HEK293 (cell line): ENCODE measurements around the gene ZFAND6.
A peak's percentile ranks its signal among the peaks of the same experiment; 100 is the strongest.

Source experiments
- OVOL3 ChIP-seq: fragments of 450-650 bp; formaldehyde crosslinking; IDR thresholded peaks from 2 replicates; pipeline ENCODE4 v1.5.1; 2016; ENCODE audit warnings: missing biosample characterization, missing genetic modification characterization
- PRDM1 ChIP-seq: fragments of 450-650 bp; formaldehyde crosslinking; IDR thresholded peaks from 2 replicates; pipeline ENCODE4; 2016; ENCODE audit warnings: missing biosample characterization, missing genetic modification characterization
- SCRT2 ChIP-seq: fragments of 450-650 bp; formaldehyde crosslinking; IDR thresholded peaks from 2 replicates; pipeline ENCODE4 v1.5.1; 2016; ENCODE audit warnings: missing biosample characterization, missing genetic modification characterization
- TCF7L2 ChIP-seq: IDR thresholded peaks from 2 replicates; pipeline ENCODE4 v1.6.1; 2011; ENCODE audit warnings: low read depth, mild to moderate bottlenecking, inconsistent platforms, low read length, moderate library complexity, borderline replicate concordance
- ZFP37 ChIP-seq: fragments of 450-650 bp; formaldehyde crosslinking; IDR thresholded peaks from 2 replicates; pipeline ENCODE4 v1.5.1; 2016; ENCODE audit warnings: missing biosample characterization, missing genetic modification characterization
- ZNF133 ChIP-seq: fragments of 450-650 bp; formaldehyde crosslinking; IDR thresholded peaks from 2 replicates; pipeline ENCODE4 v1.5.1; 2016; ENCODE audit warnings: missing biosample characterization, missing genetic modification characterization
- ZNF202 ChIP-seq: fragments of 450-650 bp; formaldehyde crosslinking; IDR thresholded peaks from 2 replicates; pipeline ENCODE4 v1.5.1; 2016; ENCODE audit warnings: missing biosample characterization, missing genetic modification characterization, borderline replicate concordance
- ZNF366 ChIP-seq: fragments of 450-650 bp; formaldehyde crosslinking; conservative IDR thresholded peaks from 2 replicates; pipeline ENCODE4 v1.5.1; 2016; ENCODE audit warnings: missing biosample characterization, missing genetic modification characterization
- ZNF473 ChIP-seq: fragments of 450-650 bp; formaldehyde crosslinking; IDR thresholded peaks from 2 replicates; pipeline ENCODE4 v1.5.1; 2017; ENCODE audit warnings: missing biosample characterization, missing genetic modification characterization
- TF ChIP-seq, protein P1 (sequence below): fragments of 450-650 bp; formaldehyde crosslinking; conservative IDR thresholded peaks from 2 replicates; pipeline ENCODE4 v1.5.1; 2016; ENCODE audit warnings: low read depth, missing biosample characterization, missing genetic modification characterization
- TF ChIP-seq, protein P2 (sequence below): fragments of 450-650 bp; formaldehyde crosslinking; IDR thresholded peaks from 2 replicates; pipeline ENCODE4 v1.5.1; 2016; ENCODE audit warnings: missing biosample characterization, missing genetic modification characterization
- TF ChIP-seq, protein P3 (sequence below): fragments of 450-650 bp; formaldehyde crosslinking; IDR thresholded peaks from 2 replicates; pipeline ENCODE4 v1.5.1; 2016; ENCODE audit warnings: missing biosample characterization, missing genetic modification characterization
- TF ChIP-seq, protein P4 (sequence below): fragments of 450-650 bp; formaldehyde crosslinking; IDR thresholded peaks from 2 replicates; pipeline ENCODE4 v1.5.1; 2016; ENCODE audit warnings: missing biosample characterization, missing genetic modification characterization, borderline replicate concordance
- TF ChIP-seq, protein P5 (sequence below): fragments of 450-650 bp; formaldehyde crosslinking; IDR thresholded peaks from 2 replicates; pipeline ENCODE4 v1.5.1; 2016; ENCODE audit warnings: missing biosample characterization, missing genetic modification characterization
- TF ChIP-seq, protein P6 (sequence below): fragments of 450-650 bp; formaldehyde crosslinking; IDR thresholded peaks from 2 replicates; pipeline ENCODE4 v1.5.1; 2016; ENCODE audit warnings: missing biosample characterization, missing genetic modification characterization
- TF ChIP-seq, protein P7 (sequence below): fragments of 450-650 bp; formaldehyde crosslinking; IDR thresholded peaks from 2 replicates; pipeline ENCODE4 v1.5.1; 2016; ENCODE audit warnings: missing biosample characterization, missing genetic modification characterization

The ZFAND6 gene

DNA sequence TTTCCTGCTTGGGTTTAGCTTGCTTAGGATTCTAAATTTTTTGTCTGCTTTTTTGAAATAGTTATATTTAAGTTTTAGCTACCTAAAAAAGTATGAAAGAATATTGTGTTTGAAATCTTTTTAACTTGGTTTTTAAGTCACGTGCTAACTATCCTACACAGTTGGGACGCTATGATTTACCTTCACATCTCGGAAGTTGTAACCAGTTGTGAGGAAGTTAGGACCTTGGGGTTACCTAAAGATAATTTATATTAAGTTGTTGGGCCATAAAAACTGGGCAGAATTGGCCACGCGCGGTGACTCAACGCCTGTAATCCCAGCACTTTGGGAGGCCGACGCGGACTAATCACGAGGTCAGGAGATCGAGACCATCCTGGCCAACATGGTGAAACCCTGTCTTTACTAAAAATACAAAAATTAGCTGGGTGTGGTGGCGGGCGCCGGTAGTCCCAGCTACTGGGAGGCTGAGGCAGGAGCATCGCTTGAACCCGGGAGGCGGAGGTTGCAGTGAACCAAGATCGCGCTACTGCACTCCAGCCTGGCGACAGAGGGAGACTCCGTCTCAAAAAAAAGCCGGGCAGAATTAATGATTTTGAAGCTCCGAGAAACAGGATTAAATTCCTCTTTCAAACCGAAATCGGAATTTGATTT is 1.0 kb downstream of the ZFAND6 start (continued):
- TF ChIP-seq, protein P1, sequence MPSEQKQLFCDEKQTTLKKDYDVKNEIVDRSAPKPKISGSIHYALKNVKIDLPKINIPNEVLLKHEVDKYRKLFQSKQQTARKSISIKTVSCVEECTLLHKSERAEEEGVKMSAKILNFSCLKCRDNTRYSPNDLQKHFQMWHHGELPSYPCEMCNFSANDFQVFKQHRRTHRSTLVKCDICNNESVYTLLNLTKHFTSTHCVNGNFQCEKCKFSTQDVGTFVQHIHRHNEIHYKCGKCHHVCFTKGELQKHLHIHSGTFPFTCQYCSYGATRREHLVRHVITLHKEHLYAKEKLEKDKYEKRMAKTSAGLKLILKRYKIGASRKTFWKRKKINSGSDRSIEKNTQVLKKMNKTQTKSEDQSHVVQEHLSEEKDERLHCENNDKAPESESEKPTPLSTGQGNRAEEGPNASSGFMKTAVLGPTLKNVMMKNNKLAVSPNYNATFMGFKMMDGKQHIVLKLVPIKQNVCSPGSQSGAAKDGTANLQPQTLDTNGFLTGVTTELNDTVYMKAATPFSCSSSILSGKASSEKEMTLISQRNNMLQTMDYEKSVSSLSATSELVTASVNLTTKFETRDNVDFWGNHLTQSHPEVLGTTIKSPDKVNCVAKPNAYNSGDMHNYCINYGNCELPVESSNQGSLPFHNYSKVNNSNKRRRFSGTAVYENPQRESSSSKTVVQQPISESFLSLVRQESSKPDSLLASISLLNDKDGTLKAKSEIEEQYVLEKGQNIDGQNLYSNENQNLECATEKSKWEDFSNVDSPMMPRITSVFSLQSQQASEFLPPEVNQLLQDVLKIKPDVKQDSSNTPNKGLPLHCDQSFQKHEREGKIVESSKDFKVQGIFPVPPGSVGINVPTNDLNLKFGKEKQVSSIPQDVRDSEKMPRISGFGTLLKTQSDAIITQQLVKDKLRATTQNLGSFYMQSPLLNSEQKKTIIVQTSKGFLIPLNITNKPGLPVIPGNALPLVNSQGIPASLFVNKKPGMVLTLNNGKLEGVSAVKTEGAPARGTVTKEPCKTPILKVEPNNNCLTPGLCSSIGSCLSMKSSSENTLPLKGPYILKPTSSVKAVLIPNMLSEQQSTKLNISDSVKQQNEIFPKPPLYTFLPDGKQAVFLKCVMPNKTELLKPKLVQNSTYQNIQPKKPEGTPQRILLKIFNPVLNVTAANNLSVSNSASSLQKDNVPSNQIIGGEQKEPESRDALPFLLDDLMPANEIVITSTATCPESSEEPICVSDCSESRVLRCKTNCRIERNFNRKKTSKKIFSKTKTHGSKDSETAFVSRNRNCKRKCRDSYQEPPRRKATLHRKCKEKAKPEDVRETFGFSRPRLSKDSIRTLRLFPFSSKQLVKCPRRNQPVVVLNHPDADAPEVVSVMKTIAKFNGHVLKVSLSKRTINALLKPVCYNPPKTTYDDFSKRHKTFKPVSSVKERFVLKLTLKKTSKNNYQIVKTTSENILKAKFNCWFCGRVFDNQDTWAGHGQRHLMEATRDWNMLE (tag by site-specific recombination), result no peak
- TF ChIP-seq, protein P2, sequence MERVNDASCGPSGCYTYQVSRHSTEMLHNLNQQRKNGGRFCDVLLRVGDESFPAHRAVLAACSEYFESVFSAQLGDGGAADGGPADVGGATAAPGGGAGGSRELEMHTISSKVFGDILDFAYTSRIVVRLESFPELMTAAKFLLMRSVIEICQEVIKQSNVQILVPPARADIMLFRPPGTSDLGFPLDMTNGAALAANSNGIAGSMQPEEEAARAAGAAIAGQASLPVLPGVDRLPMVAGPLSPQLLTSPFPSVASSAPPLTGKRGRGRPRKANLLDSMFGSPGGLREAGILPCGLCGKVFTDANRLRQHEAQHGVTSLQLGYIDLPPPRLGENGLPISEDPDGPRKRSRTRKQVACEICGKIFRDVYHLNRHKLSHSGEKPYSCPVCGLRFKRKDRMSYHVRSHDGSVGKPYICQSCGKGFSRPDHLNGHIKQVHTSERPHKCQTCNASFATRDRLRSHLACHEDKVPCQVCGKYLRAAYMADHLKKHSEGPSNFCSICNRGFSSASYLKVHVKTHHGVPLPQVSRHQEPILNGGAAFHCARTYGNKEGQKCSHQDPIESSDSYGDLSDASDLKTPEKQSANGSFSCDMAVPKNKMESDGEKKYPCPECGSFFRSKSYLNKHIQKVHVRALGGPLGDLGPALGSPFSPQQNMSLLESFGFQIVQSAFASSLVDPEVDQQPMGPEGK (tag by site-specific recombination), result peak; percentile 44; the same call in 1 of the 2 replicates
- TF ChIP-seq ZFP37 (tag by site-specific recombination) (0 out of 2 replicates have a peak, but pooled peaks have one; percentile 25), ZNF133 (tag by site-specific recombination) (no peak), TCF7L2 (0 out of 2 replicates have a peak, but pooled peaks have one; percentile 9), ZNF202 (tag by site-specific recombination) (no peak), ZNF366 (tag by site-specific recombination) (peak; percentile 38; the same call in 1 of the 2 replicates), OVOL3 (tag by site-specific recombination) (no peak; the same call in 1 of the 2 replicates), ZNF473 (no peak), PRDM1 (no peak), SCRT2 (tag by site-specific recombination) (0 out of 2 replicates have a peak, but pooled peaks have one; percentile 36)
- TF ChIP-seq, protein P3, sequence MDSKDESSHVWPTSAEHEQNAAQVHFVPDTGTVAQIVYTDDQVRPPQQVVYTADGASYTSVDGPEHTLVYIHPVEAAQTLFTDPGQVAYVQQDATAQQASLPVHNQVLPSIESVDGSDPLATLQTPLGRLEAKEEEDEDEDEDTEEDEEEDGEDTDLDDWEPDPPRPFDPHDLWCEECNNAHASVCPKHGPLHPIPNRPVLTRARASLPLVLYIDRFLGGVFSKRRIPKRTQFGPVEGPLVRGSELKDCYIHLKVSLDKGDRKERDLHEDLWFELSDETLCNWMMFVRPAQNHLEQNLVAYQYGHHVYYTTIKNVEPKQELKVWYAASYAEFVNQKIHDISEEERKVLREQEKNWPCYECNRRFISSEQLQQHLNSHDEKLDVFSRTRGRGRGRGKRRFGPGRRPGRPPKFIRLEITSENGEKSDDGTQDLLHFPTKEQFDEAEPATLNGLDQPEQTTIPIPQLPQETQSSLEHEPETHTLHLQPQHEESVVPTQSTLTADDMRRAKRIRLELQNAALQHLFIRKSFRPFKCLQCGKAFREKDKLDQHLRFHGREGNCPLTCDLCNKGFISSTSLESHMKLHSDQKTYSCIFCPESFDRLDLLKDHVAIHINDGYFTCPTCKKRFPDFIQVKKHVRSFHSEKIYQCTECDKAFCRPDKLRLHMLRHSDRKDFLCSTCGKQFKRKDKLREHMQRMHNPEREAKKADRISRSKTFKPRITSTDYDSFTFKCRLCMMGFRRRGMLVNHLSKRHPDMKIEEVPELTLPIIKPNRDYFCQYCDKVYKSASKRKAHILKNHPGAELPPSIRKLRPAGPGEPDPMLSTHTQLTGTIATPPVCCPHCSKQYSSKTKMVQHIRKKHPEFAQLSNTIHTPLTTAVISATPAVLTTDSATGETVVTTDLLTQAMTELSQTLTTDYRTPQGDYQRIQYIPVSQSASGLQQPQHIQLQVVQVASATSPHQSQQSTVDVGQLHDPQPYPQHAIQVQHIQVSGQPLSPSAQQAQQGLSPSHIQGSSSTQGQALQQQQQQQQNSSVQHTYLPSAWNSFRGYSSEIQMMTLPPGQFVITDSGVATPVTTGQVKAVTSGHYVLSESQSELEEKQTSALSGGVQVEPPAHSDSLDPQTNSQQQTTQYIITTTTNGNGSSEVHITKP, result peak; percentile 35; the same call in 1 of the 2 replicates
- TF ChIP-seq, protein P4, sequence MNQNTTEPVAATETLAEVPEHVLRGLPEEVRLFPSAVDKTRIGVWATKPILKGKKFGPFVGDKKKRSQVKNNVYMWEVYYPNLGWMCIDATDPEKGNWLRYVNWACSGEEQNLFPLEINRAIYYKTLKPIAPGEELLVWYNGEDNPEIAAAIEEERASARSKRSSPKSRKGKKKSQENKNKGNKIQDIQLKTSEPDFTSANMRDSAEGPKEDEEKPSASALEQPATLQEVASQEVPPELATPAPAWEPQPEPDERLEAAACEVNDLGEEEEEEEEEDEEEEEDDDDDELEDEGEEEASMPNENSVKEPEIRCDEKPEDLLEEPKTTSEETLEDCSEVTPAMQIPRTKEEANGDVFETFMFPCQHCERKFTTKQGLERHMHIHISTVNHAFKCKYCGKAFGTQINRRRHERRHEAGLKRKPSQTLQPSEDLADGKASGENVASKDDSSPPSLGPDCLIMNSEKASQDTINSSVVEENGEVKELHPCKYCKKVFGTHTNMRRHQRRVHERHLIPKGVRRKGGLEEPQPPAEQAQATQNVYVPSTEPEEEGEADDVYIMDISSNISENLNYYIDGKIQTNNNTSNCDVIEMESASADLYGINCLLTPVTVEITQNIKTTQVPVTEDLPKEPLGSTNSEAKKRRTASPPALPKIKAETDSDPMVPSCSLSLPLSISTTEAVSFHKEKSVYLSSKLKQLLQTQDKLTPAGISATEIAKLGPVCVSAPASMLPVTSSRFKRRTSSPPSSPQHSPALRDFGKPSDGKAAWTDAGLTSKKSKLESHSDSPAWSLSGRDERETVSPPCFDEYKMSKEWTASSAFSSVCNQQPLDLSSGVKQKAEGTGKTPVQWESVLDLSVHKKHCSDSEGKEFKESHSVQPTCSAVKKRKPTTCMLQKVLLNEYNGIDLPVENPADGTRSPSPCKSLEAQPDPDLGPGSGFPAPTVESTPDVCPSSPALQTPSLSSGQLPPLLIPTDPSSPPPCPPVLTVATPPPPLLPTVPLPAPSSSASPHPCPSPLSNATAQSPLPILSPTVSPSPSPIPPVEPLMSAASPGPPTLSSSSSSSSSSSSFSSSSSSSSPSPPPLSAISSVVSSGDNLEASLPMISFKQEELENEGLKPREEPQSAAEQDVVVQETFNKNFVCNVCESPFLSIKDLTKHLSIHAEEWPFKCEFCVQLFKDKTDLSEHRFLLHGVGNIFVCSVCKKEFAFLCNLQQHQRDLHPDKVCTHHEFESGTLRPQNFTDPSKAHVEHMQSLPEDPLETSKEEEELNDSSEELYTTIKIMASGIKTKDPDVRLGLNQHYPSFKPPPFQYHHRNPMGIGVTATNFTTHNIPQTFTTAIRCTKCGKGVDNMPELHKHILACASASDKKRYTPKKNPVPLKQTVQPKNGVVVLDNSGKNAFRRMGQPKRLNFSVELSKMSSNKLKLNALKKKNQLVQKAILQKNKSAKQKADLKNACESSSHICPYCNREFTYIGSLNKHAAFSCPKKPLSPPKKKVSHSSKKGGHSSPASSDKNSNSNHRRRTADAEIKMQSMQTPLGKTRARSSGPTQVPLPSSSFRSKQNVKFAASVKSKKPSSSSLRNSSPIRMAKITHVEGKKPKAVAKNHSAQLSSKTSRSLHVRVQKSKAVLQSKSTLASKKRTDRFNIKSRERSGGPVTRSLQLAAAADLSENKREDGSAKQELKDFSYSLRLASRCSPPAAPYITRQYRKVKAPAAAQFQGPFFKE (tag by site-specific recombination), result no peak
- TF ChIP-seq, protein P5, sequence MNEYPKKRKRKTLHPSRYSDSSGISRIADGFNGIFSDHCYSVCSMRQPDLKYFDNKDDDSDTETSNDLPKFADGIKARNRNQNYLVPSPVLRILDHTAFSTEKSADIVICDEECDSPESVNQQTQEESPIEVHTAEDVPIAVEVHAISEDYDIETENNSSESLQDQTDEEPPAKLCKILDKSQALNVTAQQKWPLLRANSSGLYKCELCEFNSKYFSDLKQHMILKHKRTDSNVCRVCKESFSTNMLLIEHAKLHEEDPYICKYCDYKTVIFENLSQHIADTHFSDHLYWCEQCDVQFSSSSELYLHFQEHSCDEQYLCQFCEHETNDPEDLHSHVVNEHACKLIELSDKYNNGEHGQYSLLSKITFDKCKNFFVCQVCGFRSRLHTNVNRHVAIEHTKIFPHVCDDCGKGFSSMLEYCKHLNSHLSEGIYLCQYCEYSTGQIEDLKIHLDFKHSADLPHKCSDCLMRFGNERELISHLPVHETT (tag by site-specific recombination), result peak; percentile 61
- TF ChIP-seq, protein P6, sequence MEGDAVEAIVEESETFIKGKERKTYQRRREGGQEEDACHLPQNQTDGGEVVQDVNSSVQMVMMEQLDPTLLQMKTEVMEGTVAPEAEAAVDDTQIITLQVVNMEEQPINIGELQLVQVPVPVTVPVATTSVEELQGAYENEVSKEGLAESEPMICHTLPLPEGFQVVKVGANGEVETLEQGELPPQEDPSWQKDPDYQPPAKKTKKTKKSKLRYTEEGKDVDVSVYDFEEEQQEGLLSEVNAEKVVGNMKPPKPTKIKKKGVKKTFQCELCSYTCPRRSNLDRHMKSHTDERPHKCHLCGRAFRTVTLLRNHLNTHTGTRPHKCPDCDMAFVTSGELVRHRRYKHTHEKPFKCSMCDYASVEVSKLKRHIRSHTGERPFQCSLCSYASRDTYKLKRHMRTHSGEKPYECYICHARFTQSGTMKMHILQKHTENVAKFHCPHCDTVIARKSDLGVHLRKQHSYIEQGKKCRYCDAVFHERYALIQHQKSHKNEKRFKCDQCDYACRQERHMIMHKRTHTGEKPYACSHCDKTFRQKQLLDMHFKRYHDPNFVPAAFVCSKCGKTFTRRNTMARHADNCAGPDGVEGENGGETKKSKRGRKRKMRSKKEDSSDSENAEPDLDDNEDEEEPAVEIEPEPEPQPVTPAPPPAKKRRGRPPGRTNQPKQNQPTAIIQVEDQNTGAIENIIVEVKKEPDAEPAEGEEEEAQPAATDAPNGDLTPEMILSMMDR (tag by site-specific recombination), result peak; percentile 69
- TF ChIP-seq, protein P7, sequence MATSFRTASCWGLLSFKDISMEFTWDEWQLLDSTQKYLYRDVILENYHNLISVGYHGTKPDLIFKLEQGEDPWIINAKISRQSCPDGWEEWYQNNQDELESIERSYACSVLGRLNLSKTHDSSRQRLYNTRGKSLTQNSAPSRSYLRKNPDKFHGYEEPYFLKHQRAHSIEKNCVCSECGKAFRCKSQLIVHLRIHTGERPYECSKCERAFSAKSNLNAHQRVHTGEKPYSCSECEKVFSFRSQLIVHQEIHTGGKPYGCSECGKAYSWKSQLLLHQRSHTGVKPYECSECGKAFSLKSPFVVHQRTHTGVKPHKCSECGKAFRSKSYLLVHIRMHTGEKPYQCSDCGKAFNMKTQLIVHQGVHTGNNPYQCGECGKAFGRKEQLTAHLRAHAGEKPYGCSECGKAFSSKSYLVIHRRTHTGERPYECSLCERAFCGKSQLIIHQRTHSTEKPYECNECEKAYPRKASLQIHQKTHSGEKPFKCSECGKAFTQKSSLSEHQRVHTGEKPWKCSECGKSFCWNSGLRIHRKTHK (tag by site-specific recombination), result no peak
